Liver (tissue), 9 donors: ENCODE results near the gene VTCN1. TPM values are rescaled to one million over a fixed set of nuclear protein-coding genes. Genes with fewer than 3 reads are reported as not detected.

Source experiments
- DNase-seq: peaks from one replicate; pipeline ENCODE4 v3.0.0-alpha.2; 2017; ENCODE audit warnings: low spot score
- H3K27ac ChIP-seq, 2 donors: one replicate each; pipeline ENCODE4 v1.7.0; 2013; ENCODE audit warnings: inconsistent platforms in 2 of 2, low read length in 2 of 2, control low read depth in 1 of 2, low read depth in 1 of 2, mild to moderate bottlenecking in 1 of 2
- H3K27me3 ChIP-seq, 4 donors: one replicate each; pipeline versions ENCODE4 v1.6.1 to v1.7.0; 2013; ENCODE audit warnings: low read length in 3 of 4, inconsistent platforms in 1 of 4, mild to moderate bottlenecking in 1 of 4, moderate library complexity in 1 of 4; ENCODE audit not compliant: control insufficient read depth in 4 of 4, insufficient read depth in 4 of 4
- H3K36me3 ChIP-seq, 4 donors: one replicate each; pipeline versions ENCODE4 v1.6.1 to v1.7.0; 2013; ENCODE audit warnings: low read length in 3 of 4, mild to moderate bottlenecking in 3 of 4, low read depth in 1 of 4, moderate library complexity in 1 of 4; ENCODE audit not compliant: control insufficient read depth in 4 of 4, insufficient read depth in 3 of 4
- H3K4me1 ChIP-seq, 4 donors: one replicate each; pipeline versions ENCODE4 v1.6.1 to v1.7.0; 2013; ENCODE audit warnings: low read length in 3 of 4, mild to moderate bottlenecking in 3 of 4, moderate library complexity in 1 of 4; ENCODE audit not compliant: control insufficient read depth in 4 of 4, insufficient read depth in 4 of 4
- H3K4me3 ChIP-seq, 3 donors: one replicate each; pipeline versions ENCODE4 v1.6.1 to v1.7.0; 2013; ENCODE audit warnings: low read length in 3 of 3, control low read depth in 1 of 3, low read depth in 1 of 3, mild to moderate bottlenecking in 1 of 3
- H3K9ac ChIP-seq, 2 donors: one replicate each; pipeline ENCODE4 v1.7.0; 2013; ENCODE audit warnings: low read length in 2 of 2, mild to moderate bottlenecking in 2 of 2, moderate library complexity in 2 of 2, control low read depth in 1 of 2, low read depth in 1 of 2
- H3K9me3 ChIP-seq, 4 donors: one replicate each; pipeline versions ENCODE4 v1.6.1 to v1.7.0; 2013; ENCODE audit warnings: low read length in 3 of 4; ENCODE audit not compliant: control insufficient read depth in 4 of 4
- EGR1 ChIP-seq, 2 donors: IDR thresholded peaks; 2 replicates each; pipeline ENCODE4 v1.6.1; 2016 to 2018; ENCODE audit warnings: antibody characterized with exemption in 2 of 2, low read depth in 2 of 2
- FOXA1 ChIP-seq: IDR thresholded peaks from 2 replicates; pipeline ENCODE4 v1.6.1; 2016; ENCODE audit warnings: antibody characterized with exemption
- FOXA2 ChIP-seq: IDR thresholded peaks from 2 replicates; pipeline ENCODE4 v1.6.1; 2016; ENCODE audit warnings: antibody characterized with exemption
- GABPA ChIP-seq, 2 donors: IDR thresholded peaks in 1 of 2; conservative IDR thresholded peaks in 1 of 2; 2 replicates each; pipeline ENCODE4 v1.6.1; 2016; ENCODE audit warnings: antibody characterized with exemption in 2 of 2, mild to moderate bottlenecking in 1 of 2, moderate library complexity in 1 of 2
- HNF4A ChIP-seq, 2 donors: conservative IDR thresholded peaks; 2 replicates each; pipeline ENCODE4 v1.6.1; 2016; ENCODE audit warnings: antibody characterized with exemption in 2 of 2, mild to moderate bottlenecking in 2 of 2
- HNF4G ChIP-seq: IDR thresholded peaks from 2 replicates; pipeline ENCODE4 v1.6.1; 2016; ENCODE audit warnings: antibody characterized with exemption
- JUND ChIP-seq, 2 donors: IDR thresholded peaks; 2 replicates each; pipeline ENCODE4 v1.6.1; 2016; ENCODE audit warnings: antibody characterized with exemption in 2 of 2
- NR2F2 ChIP-seq: IDR thresholded peaks from 2 replicates; pipeline ENCODE4 v1.6.1; 2016; ENCODE audit warnings: antibody characterized with exemption
- RXRA ChIP-seq, 2 donors: IDR thresholded peaks; 2 replicates each; pipeline ENCODE4 v1.6.1; 2017 to 2018; ENCODE audit warnings: antibody characterized with exemption in 2 of 2, mild to moderate bottlenecking in 1 of 2
- SP1 ChIP-seq: IDR thresholded peaks from 2 replicates; pipeline ENCODE4 v1.6.1; 2018; ENCODE audit warnings: antibody characterized with exemption, mild to moderate bottlenecking
- TAF1 ChIP-seq: conservative IDR thresholded peaks from 2 replicates; pipeline ENCODE4 v1.6.1; 2016; ENCODE audit warnings: antibody characterized with exemption, mild to moderate bottlenecking
- WGBS: extraction: QIAGEN DNeasy Blood & Tissue Kit; methylation state at CpG from one replicate; pipeline ENCODE4 v1.1.7; 2013; 5-methylcytosine and 5-hydroxymethylcytosine counted together
- polyA plus RNA-seq, 2 donors: library from polyadenylated mRNA; stranded (reverse) in 1 of 2; unstranded in 1 of 2; fragments of 200-250 nt in 1 of 2; fragments of >200 nt in 1 of 2; fragmentation: Nextera tagmentation in 1 of 2; extraction: Ambion mirVana in 1 of 2; gene quantifications; one replicate each; pipeline versions ENCODE4 v1.2.1 to v1.2.3, GENCODE V29; 2013 to 2015
- total RNA-seq, 2 donors: library from RNA; depleted of rRNA; stranded (reverse); fragments of >200 nt; gene quantifications; one replicate each; pipeline ENCODE4 v1.2.3, GENCODE V29; 2014
- TF ChIP-seq, protein P1 (sequence below): IDR thresholded peaks from 2 replicates; pipeline ENCODE4 v1.6.1; 2016; ENCODE audit warnings: antibody characterized with exemption
- TF ChIP-seq, protein P2 (sequence below): IDR thresholded peaks from 2 replicates; pipeline ENCODE4 v1.6.1; 2016; ENCODE audit warnings: antibody characterized with exemption
- TF ChIP-seq, protein P3 (sequence below): IDR thresholded peaks from 2 replicates; pipeline ENCODE4 v1.6.1; 2016; ENCODE audit warnings: antibody characterized with exemption
- TF ChIP-seq, protein P4 (sequence below): fragments of 150-350 bp; IDR thresholded peaks from 2 replicates; pipeline ENCODE4 v1.5.1; 2017; ENCODE audit warnings: improper control_type of control experiment, low read depth, low read length; ENCODE audit not compliant: missing input control
- donor health status: healthy.
- donor health status: healthy.
- donor health status: healthy.
- donor health status: healthy.
- donor health status: healthy.

Gene VTCN1
- total and polyA plus RNA-seq, 4 donors, result 0.28 to 1.0 (median 0.45) TPM

DNA sequence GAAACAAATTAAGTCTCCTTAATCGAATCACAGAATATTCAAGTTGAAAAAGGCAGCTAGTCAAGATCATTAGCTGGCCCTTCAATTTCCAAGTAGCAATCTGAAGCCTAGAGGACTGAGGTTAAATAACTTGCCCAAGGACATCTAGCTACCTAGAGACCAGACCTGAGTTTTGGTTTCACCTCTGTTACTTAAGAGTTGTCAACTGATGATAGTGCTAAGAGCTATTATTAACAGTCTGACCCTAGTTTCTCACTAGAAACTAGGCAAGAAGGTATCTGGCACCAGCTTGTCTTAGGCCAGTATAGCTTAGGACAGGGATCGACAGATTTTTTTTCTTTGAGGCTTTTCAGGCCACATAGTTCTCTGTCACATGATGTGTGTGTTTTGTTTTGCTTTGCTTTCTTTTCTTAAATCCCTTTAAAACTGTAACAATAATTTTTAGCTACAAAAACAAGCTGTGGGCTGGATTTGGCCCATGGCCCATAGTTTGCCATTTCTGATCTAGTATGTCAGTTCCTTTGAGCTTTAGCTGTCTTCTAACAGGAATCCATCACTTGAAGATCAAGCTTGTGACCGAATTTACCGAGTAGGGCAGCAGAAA lies 112.3 kb downstream of the VTCN1 start:
- no peak for DNase-seq
- no peak overlapping the region for H3K9ac ChIP-seq
- no peak overlapping the region for H3K4me3 ChIP-seq
- H3K4me1 ChIP-seq, result no peaks in the 10 kb centered on the region
- WGBS, result 98% methylated on average over 4 of the region's 4 CpGs
- H3K27ac ChIP-seq, result no peak overlapping the region
- H3K27me3 ChIP-seq, result no peaks in the 10 kb centered on the region
- TF ChIP-seq HNF4A (conservative IDR thresholded peaks at IDR 0.05) (no peak), HNF4G (no peak), TAF1 (no peak), NR2F2 (no peak)
- TF ChIP-seq, protein P1, sequence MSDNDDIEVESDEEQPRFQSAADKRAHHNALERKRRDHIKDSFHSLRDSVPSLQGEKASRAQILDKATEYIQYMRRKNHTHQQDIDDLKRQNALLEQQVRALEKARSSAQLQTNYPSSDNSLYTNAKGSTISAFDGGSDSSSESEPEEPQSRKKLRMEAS, result no peak
- TF ChIP-seq, protein P2, sequence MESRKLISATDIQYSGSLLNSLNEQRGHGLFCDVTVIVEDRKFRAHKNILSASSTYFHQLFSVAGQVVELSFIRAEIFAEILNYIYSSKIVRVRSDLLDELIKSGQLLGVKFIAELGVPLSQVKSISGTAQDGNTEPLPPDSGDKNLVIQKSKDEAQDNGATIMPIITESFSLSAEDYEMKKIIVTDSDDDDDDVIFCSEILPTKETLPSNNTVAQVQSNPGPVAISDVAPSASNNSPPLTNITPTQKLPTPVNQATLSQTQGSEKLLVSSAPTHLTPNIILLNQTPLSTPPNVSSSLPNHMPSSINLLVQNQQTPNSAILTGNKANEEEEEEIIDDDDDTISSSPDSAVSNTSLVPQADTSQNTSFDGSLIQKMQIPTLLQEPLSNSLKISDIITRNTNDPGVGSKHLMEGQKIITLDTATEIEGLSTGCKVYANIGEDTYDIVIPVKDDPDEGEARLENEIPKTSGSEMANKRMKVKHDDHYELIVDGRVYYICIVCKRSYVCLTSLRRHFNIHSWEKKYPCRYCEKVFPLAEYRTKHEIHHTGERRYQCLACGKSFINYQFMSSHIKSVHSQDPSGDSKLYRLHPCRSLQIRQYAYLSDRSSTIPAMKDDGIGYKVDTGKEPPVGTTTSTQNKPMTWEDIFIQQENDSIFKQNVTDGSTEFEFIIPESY, result no peak
- TF ChIP-seq, protein P3, sequence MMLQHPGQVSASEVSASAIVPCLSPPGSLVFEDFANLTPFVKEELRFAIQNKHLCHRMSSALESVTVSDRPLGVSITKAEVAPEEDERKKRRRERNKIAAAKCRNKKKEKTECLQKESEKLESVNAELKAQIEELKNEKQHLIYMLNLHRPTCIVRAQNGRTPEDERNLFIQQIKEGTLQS, result no peak
- TF ChIP-seq, protein P4, sequence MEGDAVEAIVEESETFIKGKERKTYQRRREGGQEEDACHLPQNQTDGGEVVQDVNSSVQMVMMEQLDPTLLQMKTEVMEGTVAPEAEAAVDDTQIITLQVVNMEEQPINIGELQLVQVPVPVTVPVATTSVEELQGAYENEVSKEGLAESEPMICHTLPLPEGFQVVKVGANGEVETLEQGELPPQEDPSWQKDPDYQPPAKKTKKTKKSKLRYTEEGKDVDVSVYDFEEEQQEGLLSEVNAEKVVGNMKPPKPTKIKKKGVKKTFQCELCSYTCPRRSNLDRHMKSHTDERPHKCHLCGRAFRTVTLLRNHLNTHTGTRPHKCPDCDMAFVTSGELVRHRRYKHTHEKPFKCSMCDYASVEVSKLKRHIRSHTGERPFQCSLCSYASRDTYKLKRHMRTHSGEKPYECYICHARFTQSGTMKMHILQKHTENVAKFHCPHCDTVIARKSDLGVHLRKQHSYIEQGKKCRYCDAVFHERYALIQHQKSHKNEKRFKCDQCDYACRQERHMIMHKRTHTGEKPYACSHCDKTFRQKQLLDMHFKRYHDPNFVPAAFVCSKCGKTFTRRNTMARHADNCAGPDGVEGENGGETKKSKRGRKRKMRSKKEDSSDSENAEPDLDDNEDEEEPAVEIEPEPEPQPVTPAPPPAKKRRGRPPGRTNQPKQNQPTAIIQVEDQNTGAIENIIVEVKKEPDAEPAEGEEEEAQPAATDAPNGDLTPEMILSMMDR, result no peak
- H3K36me3 ChIP-seq, result peaks cover 3 to 12% (median 4%) of the 10 kb centered on the region in 4 donors
- no peaks in the 10 kb centered on the region for H3K9me3 ChIP-seq

DNA sequence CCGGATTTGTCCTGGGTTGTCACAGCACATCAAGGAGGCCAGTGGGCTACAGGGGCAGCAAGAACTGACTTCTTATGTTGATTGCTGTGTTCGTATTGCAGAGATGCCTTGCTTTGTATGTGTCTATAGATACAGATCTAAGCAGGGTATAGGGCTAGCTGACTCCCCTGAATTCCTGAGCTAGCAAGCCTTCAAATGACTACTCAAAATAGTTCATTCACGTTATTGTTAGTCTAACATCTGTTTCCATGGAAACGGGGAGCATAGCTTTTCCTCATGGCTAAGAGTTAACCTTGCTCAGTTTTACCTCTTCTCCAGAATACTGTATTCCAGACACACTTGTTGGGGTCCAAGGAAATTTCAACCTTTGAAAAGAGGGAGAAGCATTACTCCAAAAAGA lies 113.3 kb downstream of the VTCN1 start:
- no peak overlapping the region for H3K9ac ChIP-seq
- TF ChIP-seq, protein P3, result no peak
- TF ChIP-seq FOXA2, result no peak
- no peak for TF ChIP-seq FOXA1
- TF ChIP-seq TAF1, result no peak
- no peak for TF ChIP-seq HNF4G
- TF ChIP-seq, protein P1, result no peak
- TF ChIP-seq SP1, result no peak
- TF ChIP-seq JUND (IDR thresholded peaks at IDR 0.05), result no peak
- no peak for TF ChIP-seq GABPA (IDR thresholded peaks at IDR 0.05 in 1 of 2, conservative IDR thresholded peaks at IDR 0.05 in 1 of 2)
- TF ChIP-seq RXRA (IDR thresholded peaks at IDR 0.05), result no peak
- TF ChIP-seq EGR1 (IDR thresholded peaks at IDR 0.05; ENCODE audit: low read depth in 2 of 2), result no peak
- H3K9me3 ChIP-seq, result no peaks in the 10 kb centered on the region
- H3K27me3 ChIP-seq, result no peaks in the 10 kb centered on the region
- DNase-seq, result no peak
- H3K4me1 ChIP-seq, result no peaks in the 10 kb centered on the region
- H3K27ac ChIP-seq, result no peak overlapping the region
- peaks cover 3 to 21% (median 7%) of the 10 kb centered on the region in 4 donors for H3K36me3 ChIP-seq
- H3K4me3 ChIP-seq, result no peak overlapping the region
- WGBS, result 91% methylated on average over 4 of the region's 4 CpGs
